Vagina (tissue), 2 donors: ENCODE measurements around the gene UQCC2. TPM values are rescaled to one million over a fixed set of nuclear protein-coding genes. Genes with fewer than 3 reads are reported as not detected.

Experiments
- DNase-seq, 2 donors: peaks; one replicate each; pipeline ENCODE4 v3.0.0-alpha.2; 2017; ENCODE audit errors: extremely low spot score in 2 of 2
- H3K27ac ChIP-seq: fragments of 200-600 bp; sonication (generic); one replicate; pipeline ENCODE4 v1.5.1; 2019
- H3K27me3 ChIP-seq: fragments of 200-600 bp; sonication (generic); one replicate; pipeline ENCODE4 v1.5.1; 2019
- H3K36me3 ChIP-seq, 2 donors: fragments of 200-600 bp; sonication (generic); one replicate each; pipeline ENCODE4 v1.5.1; 2017 to 2019
- H3K4me1 ChIP-seq: fragments of 200-600 bp; sonication (generic); one replicate; pipeline ENCODE4 v1.5.1; 2019
- H3K4me3 ChIP-seq, 2 donors: fragments of 200-600 bp; sonication (generic); 1 replicate in 1 of 2; 2 replicates in 1 of 2; pipeline ENCODE4 v1.5.1; 2016 to 2019
- H3K9me3 ChIP-seq: fragments of 200-600 bp; sonication (generic); one replicate; pipeline ENCODE4 v1.5.1; 2019
- CTCF ChIP-seq, 3 experiments: fragments of 450-650 bp in 2 of 3; fragments of 200-600 bp in 1 of 3; sonication (generic) in 1 of 3; IDR thresholded peaks; one replicate each; pipeline ENCODE4 v1.5.1; 2017 to 2019; ENCODE audit warnings: antibody characterized with exemption in 3 of 3, mild to moderate bottlenecking in 2 of 3, moderate library complexity in 2 of 3
- POLR2A ChIP-seq, 2 donors: fragments of 450-650 bp; IDR thresholded peaks; one replicate each; pipeline ENCODE4 v1.6.1; 2017; ENCODE audit warnings: antibody characterized with exemption in 2 of 2, mild to moderate bottlenecking in 2 of 2, moderate library complexity in 2 of 2
- POLR2AphosphoS5 ChIP-seq, 2 donors: sonication (generic); formaldehyde crosslinking; IDR thresholded peaks; one replicate each; pipeline ENCODE4 v1.9.0; 2017; ENCODE audit warnings: antibody characterized with exemption in 2 of 2, mild to moderate bottlenecking in 2 of 2, low read depth in 1 of 2; ENCODE audit not compliant: insufficient read depth in 1 of 2
- intact Hi-C: fragments of 100-400 bp; cut with DNase I; formaldehyde crosslinking; loops from one replicate; pipeline ENCODE4 v1.15.1; 2023
- total RNA-seq: library from RNA; depleted of rRNA; stranded (reverse); fragments of >200 nt; gene quantifications from one replicate; pipeline ENCODE4 v1.2.3, GENCODE V29; 2016

UQCC2 gene
- total RNA-seq, 1 donor from 2014 or later = 16.2 TPM

- no peak overlapping the region for H3K27ac ChIP-seq
- H3K4me3 ChIP-seq = no peak overlapping the region
- no peaks in the 10 kb centered on the region for H3K36me3 ChIP-seq
- no peak for DNase-seq
- no peaks in the 10 kb centered on the region for H3K27me3 ChIP-seq
- intact Hi-C loops = no loop called here
- H3K9me3 ChIP-seq = no peaks in the 10 kb centered on the region
- TF ChIP-seq CTCF (IDR thresholded peaks at IDR 0.05) (no peak), POLR2A (IDR thresholded peaks at IDR 0.05) (no peak), POLR2AphosphoS5 (IDR thresholded peaks at IDR 0.05; ENCODE audit: insufficient read depth in 1 of 2, low read depth in 1 of 2) (no peak)
- H3K4me1 ChIP-seq = peaks cover 48% of the 10 kb centered on the region
Measured at GRCh38 chr6:33714385-33715040, 3.0 kb upstream of the UQCC2 start.

- no peak overlapping the region for H3K27ac ChIP-seq
- TF ChIP-seq CTCF (IDR thresholded peaks at IDR 0.05) = no peak
- TF ChIP-seq POLR2AphosphoS5 (IDR thresholded peaks at IDR 0.05; ENCODE audit: insufficient read depth in 1 of 2, low read depth in 1 of 2) = no peak
- TF ChIP-seq POLR2A (IDR thresholded peaks at IDR 0.05) = no peak
- peaks cover 50% of the 10 kb centered on the region for H3K4me1 ChIP-seq
Measured at GRCh38 chr6:33713786-33714185, 2.3 kb upstream of the UQCC2 start.

GRCh38 chr6:33712914-33713313 lies 1.4 kb upstream of the UQCC2 start:
- Histone ChIP-seq H3K4me1 (peaks cover 42% of the 10 kb centered on the region), H3K27me3 (no peaks in the 10 kb centered on the region), H3K36me3 (peaks cover 0 to 7% of the 10 kb centered on the region in 2 donors), H3K4me3 (no peak overlapping the region), H3K27ac (no peak overlapping the region), H3K9me3 (no peaks in the 10 kb centered on the region)
- DNase-seq = no peak
- intact Hi-C loops = no loop called here
- TF ChIP-seq CTCF (IDR thresholded peaks at IDR 0.05) (no peak), POLR2A (IDR thresholded peaks at IDR 0.05) (no peak), POLR2AphosphoS5 (IDR thresholded peaks at IDR 0.05; ENCODE audit: insufficient read depth in 1 of 2, low read depth in 1 of 2) (no peak)

More at GRCh38 chr6:33713786-33714185, 2.3 kb upstream of the UQCC2 start:
- Histone ChIP-seq H3K36me3 (peaks cover 0 to 6% of the 10 kb centered on the region in 2 donors), H3K27me3 (no peaks in the 10 kb centered on the region), H3K4me3 (no peak overlapping the region), H3K9me3 (no peaks in the 10 kb centered on the region)
- intact Hi-C loops = no loop called here
- DNase-seq = no peak

- H3K9me3 ChIP-seq = no peaks in the 10 kb centered on the region
- H3K4me3 ChIP-seq = peak overlapping the region; percentile 71 to 76
- no peaks in the 10 kb centered on the region for H3K27me3 ChIP-seq
- intact Hi-C loops = no loop called here
- no peak for DNase-seq
- peak overlapping the region; percentile 90 for H3K27ac ChIP-seq
- H3K4me1 ChIP-seq = peaks cover 23% of the 10 kb centered on the region
- peaks cover 0 to 7% of the 10 kb centered on the region in 2 donors for H3K36me3 ChIP-seq
- TF ChIP-seq POLR2AphosphoS5 (IDR thresholded peaks at IDR 0.05; ENCODE audit: insufficient read depth in 1 of 2, low read depth in 1 of 2) (no peak), CTCF (IDR thresholded peaks at IDR 0.05) (no peak), POLR2A (IDR thresholded peaks at IDR 0.05) (no peak)
Measured at GRCh38 chr6:33710296-33711121, 991 bp downstream of the UQCC2 start.
